Activated T-helper 17 cell treated with anti-CD3 and anti-CD28 coated beads, Interleukin-2, amount 50 U/mL, for 72 hours (primary cell): ENCODE data around the gene ELAVL3. TPM values are rescaled to one million over a fixed set of nuclear protein-coding genes. Genes with fewer than 3 reads are reported as not detected.
A peak's percentile ranks its signal among the peaks of the same experiment; 100 is the strongest.
"Not testable (repeated sequence)": the region's sequence is repeated elsewhere in the genome, so short reads cannot be mapped to it uniquely, and the experiment has no call there.

Experiments
- ATAC-seq: fragments of 150-1000 bp; cut with Tn5 transposase; replicated peaks from 2 replicates; pipeline ENCODE4 v1.10.0; 2021; ENCODE audit warnings: mild to moderate bottlenecking, moderate library complexity
- H3K27ac Mint-ChIP-seq: one replicate; pipeline ENCODE4 v1.8.0; 2022; ENCODE audit warnings: mixed read lengths
- H3K27me3 Mint-ChIP-seq: one replicate; pipeline ENCODE4 v1.8.0; 2022; ENCODE audit warnings: mixed read lengths
- H3K36me3 Mint-ChIP-seq: one replicate; pipeline ENCODE4 v1.8.0; 2022; ENCODE audit warnings: low read depth, mild to moderate bottlenecking, mixed read lengths
- H3K4me1 Mint-ChIP-seq: one replicate; pipeline ENCODE4 v1.8.0; 2022; ENCODE audit warnings: mixed read lengths
- H3K4me3 Mint-ChIP-seq: one replicate; pipeline ENCODE4 v1.8.0; 2022; ENCODE audit warnings: mild to moderate bottlenecking, mixed read lengths
- H3K9me3 Mint-ChIP-seq: one replicate; pipeline ENCODE4 v1.8.0; 2022; ENCODE audit warnings: mixed read lengths
- total RNA-seq, 2 donors: library from RNA; stranded (reverse); gene quantifications; one replicate each; pipeline ENCODE4 v1.2.3, GENCODE V29; 2022

Gene ELAVL3
- total RNA-seq, 2 donors from 2014 or later, result 0.45 TPM; not detected in 1

GRCh38 chr19:11422163-11423065 lies 58.4 kb downstream of the ELAVL3 start:
- Mint-ChIP-seq H3K27me3 (peaks cover 44% of the 10 kb centered on the region), H3K4me3 (peak overlapping the region; percentile 79), H3K27ac (no peak overlapping the region), H3K9me3 (no peaks in the 10 kb centered on the region), H3K4me1 (peaks cover 11% of the 10 kb centered on the region), H3K36me3 (peaks cover 4% of the 10 kb centered on the region)
- ATAC-seq, result peak; percentile 88

- H3K4me3 Mint-ChIP-seq, result peak overlapping the region; percentile 79
- peaks cover 46% of the 10 kb centered on the region for H3K27me3 Mint-ChIP-seq
- ATAC-seq, result peak; percentile 64
- H3K27ac Mint-ChIP-seq, result no peak overlapping the region
- H3K4me1 Mint-ChIP-seq, result peaks cover 11% of the 10 kb centered on the region
- no peaks in the 10 kb centered on the region for H3K9me3 Mint-ChIP-seq
- H3K36me3 Mint-ChIP-seq, result peaks cover 4% of the 10 kb centered on the region
Observed at GRCh38 chr19:11421371-11422098, 59.3 kb downstream of the ELAVL3 start.

GRCh38 chr19:11420429-11421370 lies 60.1 kb downstream of the ELAVL3 start:
- Mint-ChIP-seq H3K4me1 (peaks cover 11% of the 10 kb centered on the region), H3K36me3 (peaks cover 4% of the 10 kb centered on the region), H3K27ac (no peak overlapping the region), H3K4me3 (peak overlapping the region; percentile 79), H3K27me3 (peaks cover 49% of the 10 kb centered on the region), H3K9me3 (no peaks in the 10 kb centered on the region)
- ATAC-seq, result peak; percentile 2

- peaks cover 4% of the 10 kb centered on the region for H3K36me3 Mint-ChIP-seq
- no peak for ATAC-seq
- H3K27me3 Mint-ChIP-seq, result peaks cover 47% of the 10 kb centered on the region
- H3K4me1 Mint-ChIP-seq, result peaks cover 11% of the 10 kb centered on the region
- peak within 1 kb of the TSS; percentile 79 for H3K4me3 Mint-ChIP-seq
- no peaks in the 10 kb centered on the region for H3K9me3 Mint-ChIP-seq
- H3K27ac Mint-ChIP-seq, result no peak within 1 kb of the TSS
Observed at GRCh38 chr19:11418549-11419506, 62.0 kb downstream of the ELAVL3 start, which contains the start of gene RGL3. Gene RGL3 (minus strand): TSS chr19:11419314. CDS start chr19:11419278, 36 bp downstream.

- peaks cover 40% of the 10 kb centered on the region for H3K27me3 Mint-ChIP-seq
- no peak overlapping the region for H3K27ac Mint-ChIP-seq
Observed at GRCh38 chr19:11418094-11418548, 62.7 kb downstream of the ELAVL3 start.

GRCh38 chr19:11416346-11417052 lies 64.3 kb downstream of the ELAVL3 start:
- Mint-ChIP-seq H3K9me3 (no peaks in the 10 kb centered on the region), H3K27me3 (peaks cover 30% of the 10 kb centered on the region), H3K36me3 (peaks cover 4% of the 10 kb centered on the region), H3K27ac (no peak overlapping the region), H3K4me3 (no peak overlapping the region), H3K4me1 (no peaks in the 10 kb centered on the region)
- ATAC-seq, result no peak

More at GRCh38 chr19:11418094-11418548, 62.7 kb downstream of the ELAVL3 start:
- H3K4me3 Mint-ChIP-seq, result no peak overlapping the region
- no peaks in the 10 kb centered on the region for H3K9me3 Mint-ChIP-seq
- ATAC-seq, result no peak
- peaks cover 5% of the 10 kb centered on the region for H3K4me1 Mint-ChIP-seq
- peaks cover 4% of the 10 kb centered on the region for H3K36me3 Mint-ChIP-seq

- ATAC-seq, result no peak
- H3K27me3 Mint-ChIP-seq, result peaks cover 18% of the 10 kb centered on the region
- no peaks in the 10 kb centered on the region for H3K36me3 Mint-ChIP-seq
- H3K4me3 Mint-ChIP-seq, result no peak overlapping the region
- no peaks in the 10 kb centered on the region for H3K9me3 Mint-ChIP-seq
- H3K27ac Mint-ChIP-seq, result no peak overlapping the region
- no peaks in the 10 kb centered on the region for H3K4me1 Mint-ChIP-seq
Observed at GRCh38 chr19:11414544-11414943, 66.3 kb downstream of the ELAVL3 start.

- no peak for ATAC-seq
- Mint-ChIP-seq H3K27ac (no peak overlapping the region), H3K36me3 (no peaks in the 10 kb centered on the region), H3K4me3 (no peak overlapping the region), H3K27me3 (peaks cover 3% of the 10 kb centered on the region), H3K4me1 (no peaks in the 10 kb centered on the region), H3K9me3 (no peaks in the 10 kb centered on the region)
Observed at GRCh38 chr19:11410682-11411081, 70.2 kb downstream of the ELAVL3 start.

- no peak for ATAC-seq
- no peaks in the 10 kb centered on the region for H3K9me3 Mint-ChIP-seq
- no peaks in the 10 kb centered on the region for H3K36me3 Mint-ChIP-seq
- H3K4me1 Mint-ChIP-seq, result no peaks in the 10 kb centered on the region
- no peak overlapping the region for H3K4me3 Mint-ChIP-seq
- no peak overlapping the region for H3K27ac Mint-ChIP-seq
- H3K27me3 Mint-ChIP-seq, result peaks cover 3% of the 10 kb centered on the region
Observed at GRCh38 chr19:11408591-11408990, 72.3 kb downstream of the ELAVL3 start.

GRCh38 chr19:11406703-11407236 lies 74.1 kb downstream of the ELAVL3 start:
- not testable (repeated sequence) for H3K36me3 Mint-ChIP-seq, H3K9me3 Mint-ChIP-seq, H3K27me3 Mint-ChIP-seq, ATAC-seq, H3K4me1 Mint-ChIP-seq, H3K4me3 Mint-ChIP-seq, H3K27ac Mint-ChIP-seq

- ATAC-seq, result peak; percentile 47
- H3K4me3 Mint-ChIP-seq, result no peak overlapping the region
- no peaks in the 10 kb centered on the region for H3K36me3 Mint-ChIP-seq
- H3K27ac Mint-ChIP-seq, result no peak overlapping the region
- H3K27me3 Mint-ChIP-seq, result peaks cover 3% of the 10 kb centered on the region
- no peaks in the 10 kb centered on the region for H3K9me3 Mint-ChIP-seq
- no peaks in the 10 kb centered on the region for H3K4me1 Mint-ChIP-seq
Observed at GRCh38 chr19:11405846-11406643, 74.8 kb downstream of the ELAVL3 start.
